Kidney tubule cell (primary cell): Measurements from ENCODE around the gene UST.
"Not testable (repeated sequence)": the region's sequence is repeated elsewhere in the genome, so short reads cannot be mapped to it uniquely, and the experiment has no call there.

Experiments used
- DNase-seq: peaks from one replicate; pipeline ENCODE4 v3.0.0-alpha.2; 2018; ENCODE audit warnings: low spot score

The UST gene

GRCh38 chr6:148951662-148952061, 204.8 kb downstream of the UST start:
- DNase-seq, result no peak

- no peak for DNase-seq
These were observed 205.6 kb downstream of the UST start for GRCh38 chr6:148952147-148953035.

- DNase-seq, result no peak
These were observed 207.6 kb downstream of the UST start for GRCh38 chr6:148954461-148954860.

- no peak for DNase-seq
These were observed 208.1 kb downstream of the UST start for GRCh38 chr6:148954934-148955333.

GRCh38 chr6:148955441-148955840, 208.6 kb downstream of the UST start:
- DNase-seq, result no peak

GRCh38 chr6:148956163-148956562, 209.3 kb downstream of the UST start:
- not testable (repeated sequence) for DNase-seq

- DNase-seq, result no peak
These were observed 210.9 kb downstream of the UST start for GRCh38 chr6:148957752-148958151.

GRCh38 chr6:148959008-148959407, 212.2 kb downstream of the UST start:
- DNase-seq, result no peak

- no peak for DNase-seq
These were observed 212.7 kb downstream of the UST start for GRCh38 chr6:148959501-148959900.

- DNase-seq, result no peak
These were observed 216.2 kb downstream of the UST start for GRCh38 chr6:148962854-148963515.

- no peak for DNase-seq
These were observed 216.9 kb downstream of the UST start for GRCh38 chr6:148963738-148964137.

GRCh38 chr6:148964467-148964866, 217.6 kb downstream of the UST start:
- no peak for DNase-seq

GRCh38 chr6:148965287-148965686, 218.5 kb downstream of the UST start:
- DNase-seq, result no peak

- DNase-seq, result no peak
These were observed 220.2 kb downstream of the UST start for GRCh38 chr6:148967011-148967520.

- no peak for DNase-seq
These were observed 220.7 kb downstream of the UST start for GRCh38 chr6:148967541-148967956.

- no peak for DNase-seq
These were observed 222.2 kb downstream of the UST start for GRCh38 chr6:148968771-148969602.

GRCh38 chr6:148969603-148970061, 222.8 kb downstream of the UST start:
- DNase-seq, result no peak

GRCh38 chr6:148971031-148971927, 224.4 kb downstream of the UST start:
- DNase-seq, result peak; percentile 17

- peak; percentile 76 for DNase-seq
These were observed 225.7 kb downstream of the UST start for GRCh38 chr6:148972481-148972880.

GRCh38 chr6:148973538-148974208, 226.8 kb downstream of the UST start:
- peak; percentile 35 for DNase-seq
